Astrocyte (in vitro differentiated cells and primary cell): Measurements from ENCODE around the gene SORD. TPM values are rescaled to one million over a fixed set of nuclear protein-coding genes. Genes with fewer than 3 reads are reported as not detected.
"Not testable (repeated sequence)": the region's sequence is repeated elsewhere in the genome, so short reads cannot be mapped to it uniquely, and the experiment has no call there.

Experiments used
- DNase-seq: peaks from one replicate; pipeline ENCODE4 v3.0.0-alpha.2; 2010; ENCODE audit warnings: low read depth
- FAIRE-seq: peaks from 2 replicates; lab custom pipeline; 2011; peaks lifted over from hg19 to GRCh38; lab: Jason Lieb, UNC
- H2AFZ ChIP-seq: 2 replicates; pipeline ENCODE4 v1.6.0; 2012; ENCODE audit warnings: low read depth, low read length, inconsistent platforms
- H3K27ac ChIP-seq: 2 replicates; pipeline ENCODE4 v1.5.1; 2011; ENCODE audit warnings: low read depth, low read length, inconsistent platforms
- H3K27me3 ChIP-seq: 2 replicates; pipeline ENCODE4 v1.6.0; 2011; ENCODE audit warnings: low read length, inconsistent platforms; ENCODE audit not compliant: insufficient read depth
- H3K36me3 ChIP-seq: 2 replicates; pipeline ENCODE4 v1.5.1; 2011; ENCODE audit warnings: low read length, inconsistent platforms; ENCODE audit not compliant: insufficient read depth
- H3K4me1 ChIP-seq: 2 replicates; pipeline ENCODE4 v1.5.1; 2011; ENCODE audit warnings: low read length, inconsistent platforms; ENCODE audit not compliant: insufficient read depth
- H3K4me2 ChIP-seq: 2 replicates; pipeline ENCODE4 v1.6.0; 2012; ENCODE audit warnings: low read length, inconsistent platforms
- H3K4me3 ChIP-seq: 2 replicates; pipeline ENCODE4 v1.5.1; 2011; ENCODE audit warnings: low read depth, mild to moderate bottlenecking, low read length, inconsistent platforms; ENCODE audit not compliant: insufficient read depth
- H3K79me2 ChIP-seq: 2 replicates; pipeline ENCODE4 v1.6.0; 2012; ENCODE audit warnings: mild to moderate bottlenecking, low read length, inconsistent platforms; ENCODE audit not compliant: insufficient read depth
- H3K9ac ChIP-seq: 2 replicates; pipeline ENCODE4 v1.6.0; 2012; ENCODE audit warnings: mild to moderate bottlenecking, low read length, inconsistent platforms
- H3K9me3 ChIP-seq: 2 replicates; pipeline ENCODE4 v1.5.1; 2012; ENCODE audit warnings: low read depth, mild to moderate bottlenecking, low read length, inconsistent platforms; ENCODE audit not compliant: insufficient read depth
- H4K20me1 ChIP-seq: 2 replicates; pipeline ENCODE4 v1.6.0; 2012; ENCODE audit warnings: low read length, inconsistent platforms; ENCODE audit not compliant: insufficient read depth
- H3K27ac Mint-ChIP-seq: one replicate; pipeline ENCODE4 v1.8.0; 2021; ENCODE audit warnings: mild to moderate bottlenecking, mixed read lengths; ENCODE audit not compliant: unreplicated experiment
- H3K27me3 Mint-ChIP-seq: one replicate; pipeline ENCODE4 v1.8.0; 2021; ENCODE audit warnings: low read depth, mixed read lengths; ENCODE audit not compliant: unreplicated experiment
- H3K36me3 Mint-ChIP-seq: one replicate; pipeline ENCODE4 v1.8.0; 2021; ENCODE audit warnings: low read depth, mixed read lengths; ENCODE audit not compliant: unreplicated experiment
- H3K4me1 Mint-ChIP-seq: one replicate; pipeline ENCODE4 v1.8.0; 2021; ENCODE audit warnings: low read depth, mixed read lengths; ENCODE audit not compliant: unreplicated experiment
- H3K4me3 Mint-ChIP-seq: one replicate; pipeline ENCODE4 v1.8.0; 2021; ENCODE audit warnings: mild to moderate bottlenecking, moderate library complexity, mixed read lengths; ENCODE audit not compliant: unreplicated experiment
- H3K9me3 Mint-ChIP-seq: one replicate; pipeline ENCODE4 v1.8.0; 2021; ENCODE audit warnings: mild to moderate bottlenecking, mixed read lengths; ENCODE audit not compliant: unreplicated experiment
- total RNA-seq: library from RNA; stranded (reverse); gene quantifications from 2 replicates; pipeline ENCODE4 v1.2.1, GENCODE V29; 2021

SORD gene
- total RNA-seq, 1 donor from 2014 or later = 26.2 TPM

GRCh38 chr15:45075440-45076320, 52.7 kb downstream of the SORD start:
- not testable (repeated sequence) for H3K4me1 Mint-ChIP-seq, H3K9ac ChIP-seq, H3K4me2 ChIP-seq, H3K27me3 Mint-ChIP-seq, H3K9me3 Mint-ChIP-seq, H3K4me1 ChIP-seq, H2AFZ ChIP-seq, H3K4me3 ChIP-seq, H3K9me3 ChIP-seq, H3K27ac Mint-ChIP-seq, H3K36me3 Mint-ChIP-seq, H3K27me3 ChIP-seq, FAIRE-seq, H3K27ac ChIP-seq, H3K36me3 ChIP-seq, H4K20me1 ChIP-seq, H3K4me3 Mint-ChIP-seq, DNase-seq, H3K79me2 ChIP-seq

GRCh38 chr15:45077391-45077790, 54.4 kb downstream of the SORD start:
- not testable (repeated sequence) for H3K9ac ChIP-seq, H3K27me3 Mint-ChIP-seq, H3K4me1 Mint-ChIP-seq, H3K27ac ChIP-seq, H3K27ac Mint-ChIP-seq, H3K4me1 ChIP-seq, H3K79me2 ChIP-seq, H3K4me3 ChIP-seq, H3K9me3 ChIP-seq, H4K20me1 ChIP-seq, H3K4me2 ChIP-seq, H3K36me3 Mint-ChIP-seq, H3K27me3 ChIP-seq, FAIRE-seq, H3K36me3 ChIP-seq, H3K4me3 Mint-ChIP-seq, DNase-seq, H2AFZ ChIP-seq, H3K9me3 Mint-ChIP-seq

DNA sequence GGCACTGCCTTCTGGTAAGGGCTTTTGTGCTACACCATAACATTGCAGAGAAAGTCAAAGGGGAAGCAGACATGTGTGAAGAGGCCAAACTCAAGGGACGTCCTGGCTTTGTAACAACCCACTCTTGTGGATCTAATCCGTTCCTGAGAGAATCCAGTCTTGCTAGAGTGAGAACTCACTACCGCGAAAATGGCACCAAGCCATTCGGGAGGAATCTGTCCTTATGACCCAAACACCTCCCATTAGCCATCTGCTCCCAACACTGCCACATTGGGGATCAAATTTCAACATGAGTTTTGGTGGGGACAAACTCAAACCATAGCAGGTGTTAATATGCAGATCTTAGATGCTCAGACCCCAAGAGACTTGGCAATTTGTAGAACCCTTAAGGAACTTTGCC, 56.2 kb downstream of the SORD start:
- H3K27ac ChIP-seq, H3K27me3 ChIP-seq, H3K9me3 Mint-ChIP-seq, H3K4me3 Mint-ChIP-seq, H3K4me1 Mint-ChIP-seq, DNase-seq, H3K4me1 ChIP-seq, H3K79me2 ChIP-seq, H3K9me3 ChIP-seq, H3K36me3 ChIP-seq, H3K4me2 ChIP-seq, H2AFZ ChIP-seq, H3K27ac Mint-ChIP-seq, H4K20me1 ChIP-seq, H3K9ac ChIP-seq, H3K27me3 Mint-ChIP-seq, H3K4me3 ChIP-seq, FAIRE-seq, H3K36me3 Mint-ChIP-seq: not testable (repeated sequence)

DNA sequence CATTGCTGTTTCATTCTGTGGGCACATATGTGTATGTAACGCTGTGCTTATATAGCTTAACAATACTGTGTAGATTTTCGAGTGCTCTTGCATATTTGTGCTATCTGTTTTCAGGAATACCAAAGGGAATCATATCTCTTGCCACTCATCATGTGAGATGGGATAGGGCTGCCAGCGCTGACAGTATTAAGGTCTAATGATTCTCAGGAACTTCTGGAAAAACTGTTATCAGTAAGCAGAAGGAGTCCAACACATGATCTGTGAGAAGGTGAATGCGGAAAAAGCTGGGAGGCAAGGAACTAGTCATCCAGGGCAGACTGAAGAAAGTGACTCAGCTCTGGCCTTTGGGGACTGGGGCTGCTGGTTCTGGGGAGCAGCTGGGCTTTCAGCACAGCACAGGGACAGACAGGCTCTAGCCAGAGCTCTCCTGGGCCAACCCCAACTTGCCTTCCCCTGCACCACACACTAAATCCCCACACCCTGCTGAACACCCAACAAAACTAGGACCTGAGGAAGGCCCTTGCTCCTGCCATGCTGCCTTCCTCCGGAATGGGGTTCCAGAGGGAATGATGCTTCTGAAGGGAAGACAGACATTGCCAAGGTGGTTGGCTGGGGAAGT, 56.7 kb downstream of the SORD start:
- H3K27me3 Mint-ChIP-seq, H3K27ac ChIP-seq, H3K9me3 ChIP-seq, H3K4me3 ChIP-seq, H2AFZ ChIP-seq, H3K27ac Mint-ChIP-seq, H3K4me3 Mint-ChIP-seq, H3K27me3 ChIP-seq, H3K4me2 ChIP-seq, H3K9ac ChIP-seq, H3K36me3 ChIP-seq, DNase-seq, FAIRE-seq, H3K36me3 Mint-ChIP-seq, H3K9me3 Mint-ChIP-seq, H3K79me2 ChIP-seq, H3K4me1 Mint-ChIP-seq, H3K4me1 ChIP-seq, H4K20me1 ChIP-seq: not testable (repeated sequence)

DNA sequence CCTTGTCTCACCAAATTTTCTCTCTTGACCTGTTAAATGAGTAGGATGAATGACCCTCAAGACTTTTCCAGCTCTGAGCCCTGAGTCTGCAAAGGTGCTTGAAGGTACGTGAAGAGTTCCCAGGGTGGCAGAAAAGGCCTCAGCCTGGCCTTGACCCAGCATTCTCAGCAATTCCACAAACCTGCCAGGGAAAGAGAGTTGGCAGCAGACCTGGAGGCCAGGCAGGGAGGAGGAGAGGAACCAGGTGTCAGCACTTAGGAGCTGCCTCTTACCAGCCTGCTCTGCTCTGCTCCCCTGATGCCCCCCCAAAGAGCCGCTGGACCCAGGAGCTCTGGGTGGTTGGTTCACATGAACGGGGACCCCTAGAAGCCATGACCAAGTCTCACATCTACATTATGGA, 57.6 kb downstream of the SORD start:
- H3K4me3 Mint-ChIP-seq, H3K4me2 ChIP-seq, H3K4me1 Mint-ChIP-seq, H3K4me3 ChIP-seq, H3K79me2 ChIP-seq, FAIRE-seq, DNase-seq, H3K4me1 ChIP-seq, H3K27ac Mint-ChIP-seq, H3K9me3 ChIP-seq, H2AFZ ChIP-seq, H3K9ac ChIP-seq, H3K36me3 Mint-ChIP-seq, H3K27ac ChIP-seq, H4K20me1 ChIP-seq, H3K27me3 ChIP-seq, H3K9me3 Mint-ChIP-seq, H3K36me3 ChIP-seq, H3K27me3 Mint-ChIP-seq: not testable (repeated sequence)

- H3K27me3 ChIP-seq, H3K79me2 ChIP-seq, H3K27ac ChIP-seq, FAIRE-seq, H3K27ac Mint-ChIP-seq, H3K9ac ChIP-seq, H3K9me3 Mint-ChIP-seq, H3K27me3 Mint-ChIP-seq, H3K4me1 Mint-ChIP-seq, H3K4me2 ChIP-seq, H3K36me3 Mint-ChIP-seq, H3K4me3 ChIP-seq, H3K4me3 Mint-ChIP-seq, H2AFZ ChIP-seq, H4K20me1 ChIP-seq, DNase-seq, H3K36me3 ChIP-seq, H3K4me1 ChIP-seq, H3K9me3 ChIP-seq: not testable (repeated sequence)
Measured at GRCh38 chr15:45082412-45082811, 59.4 kb downstream of the SORD start.
